T-helper 2 cell treated with Interferon-gamma antibody and Interleukin-4, amounts not matched to agents 5 μg/mL and 100 μg/mL, for 36 hours (primary cell): ENCODE results near the gene NRG2.

Experiments
- DNase-seq: peaks from one replicate; pipeline ENCODE4 v3.0.0; 2021; ENCODE audit warnings: low spot score
- H3K27ac Mint-ChIP-seq: one replicate; pipeline ENCODE4 v1.8.0; 2021; ENCODE audit warnings: mild to moderate bottlenecking, mixed read lengths
- H3K27me3 Mint-ChIP-seq: one replicate; pipeline ENCODE4 v1.8.0; 2021; ENCODE audit warnings: low read depth, mixed read lengths
- H3K36me3 Mint-ChIP-seq: one replicate; pipeline ENCODE4 v1.8.0; 2021; ENCODE audit warnings: low read depth, mixed read lengths
- H3K4me1 Mint-ChIP-seq: one replicate; pipeline ENCODE4 v1.8.0; 2021; ENCODE audit warnings: low read depth, mixed read lengths
- H3K4me3 Mint-ChIP-seq: one replicate; pipeline ENCODE4 v1.8.0; 2022; ENCODE audit warnings: mild to moderate bottlenecking, moderate library complexity, mixed read lengths
- H3K9me3 Mint-ChIP-seq: one replicate; pipeline ENCODE4 v1.8.0; 2021; ENCODE audit warnings: mixed read lengths

The NRG2 gene

GRCh38 chr5:139982975-139983240 lies 60.2 kb downstream of the NRG2 start:
- DNase-seq, result no peak
- Mint-ChIP-seq H3K27ac (no peak overlapping the region), H3K4me3 (no peak overlapping the region), H3K4me1 (no peaks in the 10 kb centered on the region), H3K36me3 (no peaks in the 10 kb centered on the region), H3K9me3 (no peaks in the 10 kb centered on the region), H3K27me3 (peaks cover 11% of the 10 kb centered on the region)

DNA sequence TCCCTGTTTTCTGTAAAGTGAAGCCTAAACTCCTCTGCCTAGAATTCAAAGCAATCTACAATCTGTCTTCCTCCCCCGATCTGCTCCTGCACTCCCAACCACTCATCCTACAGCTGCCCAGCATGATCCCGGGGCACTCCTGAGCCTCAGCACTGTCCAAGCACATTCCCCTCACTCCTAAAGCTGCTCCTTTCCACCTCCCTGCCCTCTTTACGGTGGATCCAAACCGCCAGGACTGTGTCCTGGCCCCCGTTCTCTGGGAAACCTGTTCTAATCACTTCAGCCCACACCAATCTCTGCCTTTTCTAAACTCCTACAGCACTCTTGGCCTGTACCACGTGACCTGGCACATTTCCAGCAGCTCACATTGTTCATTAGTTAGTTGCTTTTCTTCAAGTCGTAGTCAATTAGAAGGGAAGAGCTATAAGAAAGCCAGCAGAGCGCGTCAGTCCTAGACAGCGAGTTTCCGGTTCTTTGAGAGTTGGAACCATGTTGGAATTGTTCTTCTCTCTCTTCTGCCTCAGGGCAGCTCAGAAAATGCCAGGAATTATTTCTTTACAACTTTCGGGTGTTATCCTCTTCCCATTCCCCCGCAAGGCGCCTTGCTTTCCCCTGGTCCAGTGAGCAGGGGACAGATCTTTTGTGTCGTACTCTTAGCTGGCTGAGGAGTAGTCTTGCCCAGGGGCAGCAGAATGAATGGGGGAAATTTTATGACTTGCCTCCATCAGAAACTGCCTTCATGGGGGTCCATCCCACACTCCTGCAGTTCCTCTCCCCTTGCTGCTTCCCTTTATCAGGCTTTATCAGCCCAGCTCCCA lies 60.7 kb downstream of the NRG2 start:
- Mint-ChIP-seq H3K36me3 (no peaks in the 10 kb centered on the region), H3K27ac (no peak overlapping the region), H3K4me3 (no peak overlapping the region), H3K9me3 (no peaks in the 10 kb centered on the region), H3K27me3 (peaks cover 14% of the 10 kb centered on the region), H3K4me1 (no peaks in the 10 kb centered on the region)
- no peak for DNase-seq

DNA sequence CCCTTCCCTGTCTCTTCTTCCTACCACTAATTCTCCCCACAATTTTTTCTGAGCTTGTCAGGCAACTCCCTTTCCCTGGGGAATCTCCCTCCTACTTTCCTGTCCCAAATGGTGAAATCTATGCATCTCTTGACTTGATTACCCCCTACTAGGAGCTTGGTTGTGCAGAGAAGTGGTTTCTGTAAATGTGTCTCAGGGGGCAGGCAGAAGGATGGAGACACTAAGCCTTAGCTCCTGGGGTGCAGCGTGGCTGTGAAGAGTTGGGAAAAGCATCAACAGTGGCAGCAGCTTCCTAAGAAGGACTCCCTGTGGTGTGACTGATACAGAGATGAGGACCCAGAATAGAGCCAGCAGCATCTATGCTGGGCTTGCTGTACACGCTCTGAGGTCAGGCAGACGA lies 62.3 kb downstream of the NRG2 start:
- Mint-ChIP-seq H3K27ac (no peak overlapping the region), H3K27me3 (peaks cover 16% of the 10 kb centered on the region), H3K4me1 (no peaks in the 10 kb centered on the region), H3K9me3 (no peaks in the 10 kb centered on the region), H3K4me3 (no peak overlapping the region), H3K36me3 (no peaks in the 10 kb centered on the region)
- DNase-seq, result no peak

- Mint-ChIP-seq H3K4me3 (no peak overlapping the region), H3K9me3 (no peaks in the 10 kb centered on the region), H3K4me1 (no peaks in the 10 kb centered on the region), H3K36me3 (no peaks in the 10 kb centered on the region), H3K27ac (no peak overlapping the region), H3K27me3 (peaks cover 17% of the 10 kb centered on the region)
- no peak for DNase-seq
Measured at GRCh38 chr5:139979943-139980342, 63.2 kb downstream of the NRG2 start.

DNA sequence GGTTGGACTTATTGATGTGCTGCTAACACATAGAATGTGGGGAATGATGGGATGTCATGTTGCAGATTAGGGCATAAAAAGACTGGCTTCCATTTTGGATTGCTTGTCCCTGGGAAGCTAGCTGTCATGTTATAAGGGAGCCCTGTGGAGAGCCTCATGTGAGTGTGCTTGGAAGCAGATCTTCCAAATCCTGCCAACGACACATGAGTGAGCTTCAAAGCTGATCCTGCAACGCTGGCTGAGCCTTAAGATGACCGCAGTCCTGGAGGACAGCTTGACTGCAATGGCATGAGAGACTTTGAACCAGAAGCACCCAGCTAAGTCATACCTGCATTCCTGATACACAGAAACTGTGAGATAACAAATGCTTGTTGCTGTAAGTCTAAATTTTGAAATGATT lies 63.6 kb downstream of the NRG2 start:
- no peak for DNase-seq
- Mint-ChIP-seq H3K4me1 (no peaks in the 10 kb centered on the region), H3K27ac (no peak overlapping the region), H3K27me3 (peaks cover 16% of the 10 kb centered on the region), H3K4me3 (no peak overlapping the region), H3K36me3 (no peaks in the 10 kb centered on the region), H3K9me3 (no peaks in the 10 kb centered on the region)

- Mint-ChIP-seq H3K4me1 (no peaks in the 10 kb centered on the region), H3K4me3 (no peak overlapping the region), H3K36me3 (no peaks in the 10 kb centered on the region), H3K9me3 (no peaks in the 10 kb centered on the region), H3K27ac (no peak overlapping the region), H3K27me3 (peaks cover 14% of the 10 kb centered on the region)
- DNase-seq, result no peak
Measured at GRCh38 chr5:139976703-139977102, 66.4 kb downstream of the NRG2 start.

GRCh38 chr5:139975942-139976341 lies 67.2 kb downstream of the NRG2 start:
- Mint-ChIP-seq H3K9me3 (no peaks in the 10 kb centered on the region), H3K4me1 (no peaks in the 10 kb centered on the region)

GRCh38 chr5:139975306-139975705 lies 67.8 kb downstream of the NRG2 start:
- Mint-ChIP-seq H3K9me3 (no peaks in the 10 kb centered on the region), H3K27me3 (peaks cover 19% of the 10 kb centered on the region), H3K4me3 (no peak overlapping the region), H3K4me1 (no peaks in the 10 kb centered on the region), H3K36me3 (no peaks in the 10 kb centered on the region), H3K27ac (no peak overlapping the region)
- no peak for DNase-seq

More at GRCh38 chr5:139975942-139976341, 67.2 kb downstream of the NRG2 start:
- no peak for DNase-seq
- Mint-ChIP-seq H3K4me3 (no peak overlapping the region), H3K36me3 (no peaks in the 10 kb centered on the region), H3K27ac (no peak overlapping the region), H3K27me3 (peaks cover 17% of the 10 kb centered on the region)

GRCh38 chr5:139974661-139975060 lies 68.4 kb downstream of the NRG2 start:
- no peak for DNase-seq
- H3K4me3 Mint-ChIP-seq, result no peak overlapping the region
- no peaks in the 10 kb centered on the region for H3K36me3 Mint-ChIP-seq
- H3K9me3 Mint-ChIP-seq, result no peaks in the 10 kb centered on the region
- no peak overlapping the region for H3K27ac Mint-ChIP-seq
- H3K4me1 Mint-ChIP-seq, result no peaks in the 10 kb centered on the region
- peaks cover 24% of the 10 kb centered on the region for H3K27me3 Mint-ChIP-seq

DNA sequence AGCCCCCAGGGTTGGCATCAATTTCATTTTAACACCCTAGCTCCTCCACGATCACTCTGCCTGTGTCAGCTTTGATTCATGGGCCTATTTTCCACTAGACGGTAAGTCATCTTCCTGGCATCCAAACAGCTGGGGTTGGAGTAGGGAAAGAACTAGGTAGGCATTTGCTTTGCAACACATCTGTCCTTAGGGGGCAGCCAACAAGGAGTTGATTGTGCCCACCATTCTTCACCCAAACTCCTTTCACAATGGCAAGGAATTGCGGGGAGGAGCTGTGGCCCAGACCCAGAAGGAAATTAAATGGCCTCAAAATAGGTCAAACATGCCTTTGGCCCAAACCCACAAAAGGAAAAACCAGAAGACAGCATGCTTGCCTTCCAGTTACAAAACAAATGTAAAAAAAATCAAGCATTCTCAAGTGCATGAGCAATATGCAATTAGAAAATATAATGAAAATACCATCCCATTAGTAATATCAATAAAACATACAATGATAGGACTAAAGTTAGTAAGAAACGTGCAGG lies 71.8 kb downstream of the NRG2 start:
- no peaks in the 10 kb centered on the region for H3K36me3 Mint-ChIP-seq
- no peak for DNase-seq
- peaks cover 23% of the 10 kb centered on the region for H3K27me3 Mint-ChIP-seq
- no peaks in the 10 kb centered on the region for H3K9me3 Mint-ChIP-seq
- no peaks in the 10 kb centered on the region for H3K4me1 Mint-ChIP-seq
- H3K27ac Mint-ChIP-seq, result no peak overlapping the region
- H3K4me3 Mint-ChIP-seq, result no peak overlapping the region

GRCh38 chr5:139969318-139969717 lies 73.8 kb downstream of the NRG2 start:
- no peaks in the 10 kb centered on the region for H3K4me1 Mint-ChIP-seq
- no peak overlapping the region for H3K27ac Mint-ChIP-seq
- no peaks in the 10 kb centered on the region for H3K9me3 Mint-ChIP-seq
- no peak for DNase-seq
- H3K27me3 Mint-ChIP-seq, result peaks cover 20% of the 10 kb centered on the region
- H3K36me3 Mint-ChIP-seq, result no peaks in the 10 kb centered on the region
- no peak overlapping the region for H3K4me3 Mint-ChIP-seq

DNA sequence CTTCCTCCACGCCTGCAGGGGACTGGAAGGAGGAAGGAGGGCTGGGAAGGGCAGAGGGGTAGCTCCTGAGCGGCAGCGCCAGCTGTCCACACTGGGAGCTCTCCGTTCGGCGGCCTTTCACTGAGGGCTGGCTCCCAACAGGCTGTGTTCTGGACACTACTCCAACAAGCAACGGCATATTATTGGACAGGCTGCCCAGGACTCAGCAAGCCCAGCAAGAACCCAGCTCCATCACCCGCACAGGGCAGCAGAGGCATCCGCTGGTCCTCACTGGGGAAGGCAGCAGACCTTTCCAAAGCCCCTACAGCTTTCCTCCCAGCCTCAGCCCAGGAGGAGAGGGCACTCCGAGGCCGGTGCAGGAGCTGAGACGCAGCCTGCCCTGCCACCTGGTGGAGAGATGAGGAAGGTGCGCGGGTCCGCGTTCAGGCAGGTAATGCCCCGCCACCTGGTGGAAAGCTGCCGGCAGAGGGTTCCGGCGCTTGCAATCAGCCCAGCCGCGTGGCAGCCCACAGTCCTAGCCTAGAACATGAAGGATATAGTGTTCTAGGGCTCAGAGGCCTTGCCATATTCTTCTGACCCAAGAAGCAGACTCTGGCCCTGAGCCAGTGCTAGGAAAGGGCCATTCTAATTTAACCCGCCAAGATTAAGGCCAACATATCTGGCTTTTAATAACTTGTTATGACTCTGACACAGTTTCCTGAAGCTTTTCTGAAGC lies 74.4 kb downstream of the NRG2 start:
- H3K27me3 Mint-ChIP-seq, result peaks cover 20% of the 10 kb centered on the region
- no peaks in the 10 kb centered on the region for H3K9me3 Mint-ChIP-seq
- no peak overlapping the region for H3K27ac Mint-ChIP-seq
- no peaks in the 10 kb centered on the region for H3K4me1 Mint-ChIP-seq
- DNase-seq, result peak; percentile 76
- no peaks in the 10 kb centered on the region for H3K36me3 Mint-ChIP-seq
- H3K4me3 Mint-ChIP-seq, result no peak overlapping the region

- no peak for DNase-seq
- Mint-ChIP-seq H3K4me3 (no peak overlapping the region), H3K36me3 (no peaks in the 10 kb centered on the region), H3K4me1 (no peaks in the 10 kb centered on the region), H3K27me3 (peaks cover 20% of the 10 kb centered on the region), H3K9me3 (no peaks in the 10 kb centered on the region), H3K27ac (no peak overlapping the region)
Measured at GRCh38 chr5:139967353-139967752, 75.7 kb downstream of the NRG2 start.

GRCh38 chr5:139966856-139967255 lies 76.2 kb downstream of the NRG2 start:
- no peaks in the 10 kb centered on the region for H3K4me1 Mint-ChIP-seq
- no peak overlapping the region for H3K4me3 Mint-ChIP-seq
- H3K9me3 Mint-ChIP-seq, result no peaks in the 10 kb centered on the region
- no peak overlapping the region for H3K27ac Mint-ChIP-seq
- no peak for DNase-seq
- H3K36me3 Mint-ChIP-seq, result no peaks in the 10 kb centered on the region
- peaks cover 19% of the 10 kb centered on the region for H3K27me3 Mint-ChIP-seq
